Activated CD8-positive, alpha-beta T cell treated with anti-CD3 and anti-CD28 coated beads for 36 hours (primary cell): Measurements from ENCODE around the gene CHCHD3. TPM values are rescaled to one million over a fixed set of nuclear protein-coding genes. Genes with fewer than 3 reads are reported as not detected.

Experiments used
- ATAC-seq: fragments of 200-7000 bp; cut with Tn5 transposase; one replicate; pipeline ENCODE4 v1.10.0; 2021; ENCODE audit warnings: mild to moderate bottlenecking, moderate library complexity
- CTCF ChIA-PET: fragments of 350-600 bp; sonication (Branson Sonifier 250); formaldehyde crosslinking; loops from one replicate; lab custom pipeline; 2021; ENCODE audit warnings: antibody characterized with exemption; lab: Charles Lee
- POLR2A ChIA-PET: fragments of 350-600 bp; sonication (Branson Sonifier 250); formaldehyde crosslinking; loops from one replicate; lab custom pipeline; 2021; ENCODE audit warnings: antibody characterized with exemption; lab: Charles Lee
- DNase-seq: peaks from one replicate; pipeline ENCODE4 v3.0.0-alpha.2; 2020
- H3K27ac Mint-ChIP-seq: one replicate; pipeline ENCODE4 v1.8.0; 2021; ENCODE audit warnings: mild to moderate bottlenecking, mixed read lengths
- H3K27me3 Mint-ChIP-seq: one replicate; pipeline ENCODE4 v1.8.0; 2021; ENCODE audit warnings: mixed read lengths
- H3K36me3 Mint-ChIP-seq: one replicate; pipeline ENCODE4 v1.8.0; 2021; ENCODE audit warnings: low read depth, mixed read lengths
- H3K4me1 Mint-ChIP-seq: one replicate; pipeline ENCODE4 v1.8.0; 2021; ENCODE audit warnings: low read depth, mixed read lengths
- H3K4me3 Mint-ChIP-seq: one replicate; pipeline ENCODE4 v1.8.0; 2021; ENCODE audit warnings: mild to moderate bottlenecking, moderate library complexity, mixed read lengths
- H3K9me3 Mint-ChIP-seq: one replicate; pipeline ENCODE4 v1.8.0; 2021; ENCODE audit warnings: mixed read lengths
- CTCF ChIP-seq: fragments of 200-600 bp; IDR thresholded peaks from one replicate; pipeline ENCODE4 v1.8.0; 2022; ENCODE audit warnings: antibody characterized with exemption, mild to moderate bottlenecking
- intact Hi-C: fragments of 100-400 bp; cut with micrococcal nuclease; formaldehyde crosslinking; loops from one replicate; pipeline ENCODE4 v1.10.0; 2022
- total RNA-seq, 2 experiments: library from RNA; stranded (reverse); gene quantifications; one replicate each; pipeline ENCODE4 v1.2.3, GENCODE V29; 2021

CHCHD3 gene
- total RNA-seq, 2 experiments from 2014 or later: 61.4 to 63.4 TPM

GRCh38 chr7:132858251-132858650, 223.6 kb downstream of the CHCHD3 start:
- CTCF ChIA-PET: no interaction called here
- H3K27me3 Mint-ChIP-seq: no peaks in the 10 kb centered on the region
- H3K36me3 Mint-ChIP-seq: peaks cover 11% of the 10 kb centered on the region
- peaks cover 13% of the 10 kb centered on the region for H3K4me1 Mint-ChIP-seq
- intact Hi-C loops: no loop called here
- ATAC-seq (no peak), DNase-seq (no peak)
- POLR2A ChIA-PET: no interaction called here
- no peak overlapping the region for H3K27ac Mint-ChIP-seq
- H3K4me3 Mint-ChIP-seq: no peak overlapping the region
- H3K9me3 Mint-ChIP-seq: no peaks in the 10 kb centered on the region
- no peak for TF ChIP-seq CTCF

- TF ChIP-seq CTCF: no peak
- no peak for ATAC-seq
- DNase-seq: no peak
- Mint-ChIP-seq H3K27me3 (no peaks in the 10 kb centered on the region), H3K4me1 (peaks cover 13% of the 10 kb centered on the region), H3K27ac (no peak overlapping the region), H3K4me3 (no peak overlapping the region), H3K36me3 (peaks cover 11% of the 10 kb centered on the region), H3K9me3 (no peaks in the 10 kb centered on the region)
- POLR2A ChIA-PET: interaction anchor here (0.6 kb wide), 1 partner anchor 993 kb away, joined by 3 read pairs; no protein-coding TSS in a partner anchor
- intact Hi-C loops: no loop called here
- CTCF ChIA-PET: interaction anchor here (1.1 kb wide), 1 partner anchor 10 kb away, joined by 3 read pairs; no protein-coding TSS in a partner anchor
Measured at GRCh38 chr7:132857703-132858102, 224.2 kb downstream of the CHCHD3 start.

- H3K27me3 Mint-ChIP-seq: no peaks in the 10 kb centered on the region
- H3K4me1 Mint-ChIP-seq: peaks cover 13% of the 10 kb centered on the region
- no peaks in the 10 kb centered on the region for H3K9me3 Mint-ChIP-seq
- DNase-seq: no peak
- ATAC-seq: no peak
- TF ChIP-seq CTCF: no peak
- CTCF ChIA-PET: interaction anchor here (1.1 kb wide), 1 partner anchor 10 kb away, joined by 3 read pairs; no protein-coding TSS in a partner anchor
- H3K36me3 Mint-ChIP-seq: peaks cover 11% of the 10 kb centered on the region
- intact Hi-C loops: no loop called here
- H3K4me3 Mint-ChIP-seq: no peak overlapping the region
- POLR2A ChIA-PET: interaction anchor here (0.6 kb wide), 1 partner anchor 994 kb away, joined by 3 read pairs; no protein-coding TSS in a partner anchor
- no peak overlapping the region for H3K27ac Mint-ChIP-seq
Measured at GRCh38 chr7:132857031-132857430, 224.9 kb downstream of the CHCHD3 start.

- Mint-ChIP-seq H3K27me3 (no peaks in the 10 kb centered on the region), H3K9me3 (no peaks in the 10 kb centered on the region), H3K4me1 (peaks cover 13% of the 10 kb centered on the region), H3K4me3 (no peak overlapping the region), H3K27ac (no peak overlapping the region), H3K36me3 (peaks cover 14% of the 10 kb centered on the region)
- ChIA-PET CTCF (no interaction called here), POLR2A (no interaction called here)
- TF ChIP-seq CTCF: no peak
- DNase-seq (no peak), ATAC-seq (no peak)
- intact Hi-C loops: no loop called here
Measured at GRCh38 chr7:132856416-132856815, 225.5 kb downstream of the CHCHD3 start.

- intact Hi-C loops: no loop called here
- CTCF ChIA-PET: no interaction called here
- no peak overlapping the region for H3K27ac Mint-ChIP-seq
Measured at GRCh38 chr7:132855901-132856300, 226.0 kb downstream of the CHCHD3 start.

More at GRCh38 chr7:132855901-132856300, 226.0 kb downstream of the CHCHD3 start:
- Mint-ChIP-seq H3K9me3 (no peaks in the 10 kb centered on the region), H3K4me1 (peaks cover 13% of the 10 kb centered on the region), H3K4me3 (no peak overlapping the region), H3K36me3 (peaks cover 14% of the 10 kb centered on the region), H3K27me3 (no peaks in the 10 kb centered on the region)
- DNase-seq: peak; percentile 2
- POLR2A ChIA-PET: no interaction called here
- no peak for TF ChIP-seq CTCF
- ATAC-seq: peak; percentile 20
